GM12874 (cell line): ENCODE results near the gene BACH2.

Experiments
- CTCF ChIP-seq: IDR thresholded peaks from 2 replicates; pipeline ENCODE4 v1.5.1; 2011; ENCODE audit warnings: low read depth, mild to moderate bottlenecking, control low read depth, low read length, moderate library complexity; ENCODE audit not compliant: insufficient read depth

BACH2 gene

GRCh38 chr6:89956182-89956581, 340.5 kb downstream of the BACH2 start:
- TF ChIP-seq CTCF: no peak

GRCh38 chr6:89955364-89955763, 341.3 kb downstream of the BACH2 start:
- no peak for TF ChIP-seq CTCF

- no peak for TF ChIP-seq CTCF
These were observed 341.9 kb downstream of the BACH2 start for GRCh38 chr6:89954721-89955148.

- no peak for TF ChIP-seq CTCF
These were observed 344.0 kb downstream of the BACH2 start for GRCh38 chr6:89952686-89953085.

GRCh38 chr6:89952105-89952671, 344.5 kb downstream of the BACH2 start:
- TF ChIP-seq CTCF: no peak

- no peak for TF ChIP-seq CTCF
These were observed 345.0 kb downstream of the BACH2 start for GRCh38 chr6:89951574-89952104.

- TF ChIP-seq CTCF: no peak
These were observed 345.7 kb downstream of the BACH2 start for GRCh38 chr6:89950879-89951391.
